ENCODE measurements around the gene GRIK5.

DNA sequence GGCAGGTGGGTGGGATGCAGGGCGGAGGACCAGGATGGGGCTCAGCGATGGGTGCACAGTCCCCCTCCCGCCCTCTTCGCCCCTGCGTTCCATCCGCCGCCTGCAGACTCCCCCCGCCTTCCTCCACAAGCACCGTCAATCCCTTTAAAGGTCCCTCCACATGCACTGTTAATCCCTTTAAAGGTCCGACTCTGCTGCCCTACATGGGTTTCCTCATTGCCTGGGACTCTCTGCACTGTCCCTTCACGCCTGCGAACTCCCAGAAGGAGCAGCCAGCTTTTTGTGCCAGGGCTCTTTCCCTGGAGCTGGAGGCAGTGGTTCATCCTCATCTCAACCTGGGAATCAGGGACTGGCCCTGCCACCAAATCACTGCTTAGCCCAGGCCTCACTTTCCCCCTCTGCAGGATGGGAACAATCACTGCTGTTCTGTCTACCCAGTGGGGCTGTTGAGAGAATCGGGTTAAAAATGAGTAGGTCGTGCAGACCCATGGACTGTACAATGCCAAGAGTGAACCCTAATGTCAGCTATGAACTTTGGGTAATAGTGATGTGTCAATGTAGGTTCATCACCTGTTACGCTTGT lies 26.3 kb upstream of the GRIK5 start:
- TF ChIP-seq POLR2A (IDR thresholded peaks at IDR 0.05; ENCODE audit: low read depth, low read length) (no peak), TAF1 (IDR thresholded peaks at IDR 0.05; ENCODE audit: borderline replicate concordance, low read depth, low read length) (no peak), POLR2AphosphoS5 (IDR thresholded peaks at IDR 0.05; ENCODE audit: low read depth, low read length) (no peak)
